Ovary (tissue), 3 donors: ENCODE data around the gene GDPD2.

Source experiments
- EP300 ChIP-seq: sonication (generic); formaldehyde crosslinking; IDR thresholded peaks from one replicate; pipeline ENCODE4 v1.6.1; 2017; ENCODE audit warnings: antibody characterized with exemption
- TF ChIP-seq, protein P1 (sequence below), 3 donors: fragments of 450-650 bp in 2 of 3; fragments of 200-600 bp in 1 of 3; IDR thresholded peaks; one replicate each; pipeline versions ENCODE4 v1.5.1 to v1.8.0; 2016 to 2022; ENCODE audit warnings: antibody characterized with exemption in 3 of 3, mild to moderate bottlenecking in 1 of 3
- donor health status: DM: no; HTN: no; CAD: no.

DNA sequence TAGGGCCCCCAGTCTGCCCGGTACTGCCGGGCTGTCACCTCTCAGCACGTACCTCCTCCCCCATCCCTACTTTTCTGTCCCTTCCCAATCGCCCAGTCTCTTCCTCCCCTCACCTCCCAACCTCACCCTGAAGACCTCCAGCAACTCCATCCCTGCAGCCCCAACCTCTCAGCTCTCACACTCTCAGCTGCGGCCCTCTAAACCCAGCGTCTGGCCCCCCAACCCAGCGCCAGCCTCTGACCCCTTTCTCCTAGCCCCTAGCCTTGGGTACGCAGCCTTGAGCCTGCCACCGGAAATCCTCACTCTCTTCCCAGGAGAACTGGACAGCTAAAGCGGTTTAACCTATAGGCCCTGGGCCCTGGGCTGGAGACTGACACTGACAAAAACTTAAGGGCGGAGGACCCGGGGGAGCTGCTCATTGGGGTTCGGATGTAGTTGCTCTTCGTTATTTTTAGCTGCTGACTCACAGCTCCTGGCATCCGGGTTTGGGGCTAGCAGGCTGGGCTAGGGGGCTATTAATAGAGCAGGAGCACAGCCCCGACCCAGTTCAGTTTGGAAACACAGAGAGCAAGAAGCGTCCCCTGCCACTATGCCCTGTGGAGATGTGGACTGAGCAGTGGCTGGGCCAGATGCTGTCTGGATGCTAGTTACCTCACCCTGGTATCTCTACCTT lies 11.9 kb downstream of the GDPD2 start:
- TF ChIP-seq EP300: no peak
- TF ChIP-seq, protein P1, sequence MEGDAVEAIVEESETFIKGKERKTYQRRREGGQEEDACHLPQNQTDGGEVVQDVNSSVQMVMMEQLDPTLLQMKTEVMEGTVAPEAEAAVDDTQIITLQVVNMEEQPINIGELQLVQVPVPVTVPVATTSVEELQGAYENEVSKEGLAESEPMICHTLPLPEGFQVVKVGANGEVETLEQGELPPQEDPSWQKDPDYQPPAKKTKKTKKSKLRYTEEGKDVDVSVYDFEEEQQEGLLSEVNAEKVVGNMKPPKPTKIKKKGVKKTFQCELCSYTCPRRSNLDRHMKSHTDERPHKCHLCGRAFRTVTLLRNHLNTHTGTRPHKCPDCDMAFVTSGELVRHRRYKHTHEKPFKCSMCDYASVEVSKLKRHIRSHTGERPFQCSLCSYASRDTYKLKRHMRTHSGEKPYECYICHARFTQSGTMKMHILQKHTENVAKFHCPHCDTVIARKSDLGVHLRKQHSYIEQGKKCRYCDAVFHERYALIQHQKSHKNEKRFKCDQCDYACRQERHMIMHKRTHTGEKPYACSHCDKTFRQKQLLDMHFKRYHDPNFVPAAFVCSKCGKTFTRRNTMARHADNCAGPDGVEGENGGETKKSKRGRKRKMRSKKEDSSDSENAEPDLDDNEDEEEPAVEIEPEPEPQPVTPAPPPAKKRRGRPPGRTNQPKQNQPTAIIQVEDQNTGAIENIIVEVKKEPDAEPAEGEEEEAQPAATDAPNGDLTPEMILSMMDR (IDR thresholded peaks at IDR 0.05): no peak
